H9 (cell line): ENCODE results near the gene NAA10. TPM values are rescaled to one million over a fixed set of nuclear protein-coding genes. Genes with fewer than 3 reads are reported as not detected.

Experiments used
- DNase-seq: peaks from one replicate; pipeline ENCODE4 v3.0.0-alpha.2; 2017
- H2AFZ ChIP-seq: one replicate; pipeline ENCODE4 v1.6.1; 2013; ENCODE audit warnings: mild to moderate bottlenecking, low read length, control low read depth, moderate library complexity
- H2AK5ac ChIP-seq: 2 replicates; pipeline ENCODE4 v1.6.1; 2013; ENCODE audit warnings: low read length, control low read depth, mixed read lengths; ENCODE audit not compliant: insufficient read length
- H2BK120ac ChIP-seq: one replicate; pipeline ENCODE4 v1.6.1; 2013; ENCODE audit warnings: low read depth, mild to moderate bottlenecking, low read length, control low read depth, inconsistent platforms; ENCODE audit not compliant: poor library complexity, severe bottlenecking
- H2BK12ac ChIP-seq: 2 replicates; pipeline ENCODE4 v1.6.1; 2013; ENCODE audit warnings: low read length, control low read depth, mixed read lengths, low read depth; ENCODE audit not compliant: insufficient read length
- H2BK15ac ChIP-seq: 2 replicates; pipeline ENCODE4 v1.6.1; 2013; ENCODE audit warnings: low read depth, low read length, control low read depth
- H2BK20ac ChIP-seq: one replicate; pipeline ENCODE4 v1.6.1; 2013; ENCODE audit warnings: low read depth, mild to moderate bottlenecking, low read length, control low read depth, inconsistent platforms; ENCODE audit not compliant: poor library complexity, severe bottlenecking
- H2BK5ac ChIP-seq: 2 replicates; pipeline ENCODE4 v1.6.1; 2013; ENCODE audit warnings: low read length, control low read depth, mixed read lengths; ENCODE audit not compliant: insufficient read length
- H3K14ac ChIP-seq: 2 replicates; pipeline ENCODE4 v1.6.1; 2013; ENCODE audit warnings: low read length, control low read depth; ENCODE audit not compliant: insufficient read depth
- H3K18ac ChIP-seq: 2 replicates; pipeline ENCODE4 v1.6.1; 2013; ENCODE audit warnings: low read depth, mild to moderate bottlenecking, mixed read lengths, low read length, control low read depth; ENCODE audit not compliant: insufficient read length
- H3K23ac ChIP-seq: 2 replicates; pipeline ENCODE4 v1.6.1; 2013; ENCODE audit warnings: low read length, control low read depth, mixed read lengths, low read depth; ENCODE audit not compliant: insufficient read length
- H3K23me2 ChIP-seq: 2 replicates; pipeline ENCODE4 v1.6.1; 2013; ENCODE audit warnings: low read depth, mild to moderate bottlenecking, mixed read lengths, low read length, control low read depth; ENCODE audit not compliant: insufficient read length, poor library complexity, severe bottlenecking
- H3K27ac ChIP-seq: 2 replicates; pipeline ENCODE4 v1.5.1; 2013; ENCODE audit warnings: low read length, control low read depth, mixed read lengths, low read depth; ENCODE audit not compliant: insufficient read length
- H3K27me3 ChIP-seq: 2 replicates; pipeline ENCODE4 v1.6.1; 2013; ENCODE audit warnings: low read length, control low read depth, inconsistent platforms; ENCODE audit not compliant: insufficient read depth
- H3K4ac ChIP-seq: 2 replicates; pipeline ENCODE4 v1.6.1; 2013; ENCODE audit warnings: low read depth, mild to moderate bottlenecking, control low read depth, inconsistent platforms, low read length, moderate library complexity
- H3K4me1 ChIP-seq: 2 replicates; pipeline ENCODE4 v1.6.1; 2013; ENCODE audit warnings: low read length, control low read depth, inconsistent platforms; ENCODE audit not compliant: insufficient read depth
- H3K4me2 ChIP-seq: 2 replicates; pipeline ENCODE4 v1.6.1; 2013; ENCODE audit warnings: low read length, control low read depth, mixed read lengths; ENCODE audit not compliant: insufficient read length, insufficient read depth
- H3K56ac ChIP-seq: 2 replicates; pipeline ENCODE4 v1.6.1; 2013; ENCODE audit warnings: low read depth, mild to moderate bottlenecking, mixed read lengths, low read length, control low read depth; ENCODE audit not compliant: insufficient read length
- H3K79me1 ChIP-seq: 2 replicates; pipeline ENCODE4 v1.6.1; 2013; ENCODE audit warnings: low read depth, mild to moderate bottlenecking, moderate library complexity, low read length, control low read depth, inconsistent platforms; ENCODE audit not compliant: insufficient read depth, poor library complexity, severe bottlenecking
- H3K79me2 ChIP-seq: 2 replicates; pipeline ENCODE4 v1.6.1; 2013; ENCODE audit warnings: low read length, control low read depth, inconsistent platforms; ENCODE audit not compliant: insufficient read depth
- H3K9ac ChIP-seq: 2 replicates; pipeline ENCODE4 v1.6.1; 2013; ENCODE audit warnings: low read length, control low read depth, mixed read lengths; ENCODE audit not compliant: insufficient read length; ENCODE audit errors: extremely low read depth
- H3K9me3 ChIP-seq: one replicate; pipeline ENCODE4 v1.6.1; 2013; ENCODE audit warnings: low read depth, low read length, inconsistent platforms; ENCODE audit not compliant: control insufficient read depth
- H3T11ph ChIP-seq: one replicate; pipeline ENCODE4 v1.6.1; 2013; ENCODE audit warnings: mild to moderate bottlenecking, low read length, control low read depth, inconsistent platforms
- H4K20me1 ChIP-seq: one replicate; pipeline ENCODE4 v1.6.1; 2013; ENCODE audit not compliant: control insufficient read depth, insufficient read length, insufficient read depth
- H4K5ac ChIP-seq: 2 replicates; pipeline ENCODE4 v1.6.1; 2013; ENCODE audit warnings: low read depth, mild to moderate bottlenecking, mixed read lengths, low read length, control low read depth; ENCODE audit not compliant: insufficient read length
- H4K8ac ChIP-seq: replicated peaks from 2 replicates; pipeline ENCODE4 v1.6.1; 2013; ENCODE audit warnings: low read length, control low read depth, mixed read lengths, low read depth; ENCODE audit not compliant: insufficient read length
- H4K91ac ChIP-seq: 2 replicates; pipeline ENCODE4 v1.6.1; 2013; ENCODE audit warnings: low read depth, mild to moderate bottlenecking, moderate library complexity, mixed read lengths, low read length, control low read depth; ENCODE audit not compliant: insufficient read length
- H3K27ac Mint-ChIP-seq, 3 experiments: 2 replicates in 2 of 3; 3 replicates in 1 of 3; pipeline ENCODE4 v1.8.0; 2020 to 2021; ENCODE audit warnings: mixed read lengths in 3 of 3, mild to moderate bottlenecking in 1 of 3, moderate library complexity in 1 of 3
- H3K27me3 Mint-ChIP-seq: 2 replicates; pipeline ENCODE4 v1.8.0; 2021; ENCODE audit warnings: low read depth, mild to moderate bottlenecking, moderate library complexity, mixed read lengths
- H3K36me3 Mint-ChIP-seq, 3 experiments: 2 replicates in 2 of 3; 3 replicates in 1 of 3; pipeline ENCODE4 v1.8.0; 2020 to 2021; ENCODE audit warnings: low read depth in 3 of 3, mixed read lengths in 3 of 3; ENCODE audit not compliant: insufficient read depth in 1 of 3
- H3K4me1 Mint-ChIP-seq, 2 experiments: 2 replicates each; pipeline ENCODE4 v1.8.0; 2020; ENCODE audit warnings: mixed read lengths in 2 of 2
- H3K4me3 Mint-ChIP-seq, 2 experiments: 2 replicates in 1 of 2; 3 replicates in 1 of 2; pipeline ENCODE4 v1.8.0; 2020 to 2021; ENCODE audit warnings: mild to moderate bottlenecking in 2 of 2, mixed read lengths in 2 of 2, moderate library complexity in 1 of 2
- H3K9me3 Mint-ChIP-seq, 2 experiments: 2 replicates in 1 of 2; 3 replicates in 1 of 2; pipeline ENCODE4 v1.8.0; 2020; ENCODE audit warnings: mild to moderate bottlenecking in 2 of 2, mixed read lengths in 2 of 2, moderate library complexity in 1 of 2
- CTCF ChIP-seq: fragments of 200-600 bp; sonication (generic); conservative IDR thresholded peaks from 3 replicates; pipeline ENCODE4 v1.8.0; 2021; ENCODE audit warnings: antibody characterized with exemption, mild to moderate bottlenecking
- WGBS: extraction: QIAGEN DNeasy Blood & Tissue Kit; methylation state at CpG from one replicate; pipeline ENCODE4 v1.1.7; 2013; ENCODE audit warnings: missing lambda C conversion rate, low lambda C conversion rate, mixed read lengths; ENCODE audit not compliant: insufficient read length; ENCODE audit errors: extremely low coverage; 5-methylcytosine and 5-hydroxymethylcytosine counted together
- total RNA-seq: library from RNA; stranded (reverse); gene quantifications from 2 replicates; pipeline ENCODE4 v1.2.1, GENCODE V29; 2021

Gene NAA10
- total RNA-seq, 1 experiment from 2014 or later: 101 TPM

GRCh38 chrX:153880440-153880815 lies 54.4 kb downstream of the NAA10 start:
- no peak overlapping the region for H3K18ac ChIP-seq
- H3K4me2 ChIP-seq: no peak overlapping the region
- no peak overlapping the region for H3K56ac ChIP-seq
- no CpG with 5 or more reads among the region's 6 CpGs for WGBS
- peaks cover 29% of the 10 kb centered on the region for H3K27me3 Mint-ChIP-seq
- H3K27me3 ChIP-seq: no peaks in the 10 kb centered on the region
- no peak overlapping the region for H3K14ac ChIP-seq
- peaks cover 9 to 14% (median 10%) of the 10 kb centered on the region in 3 experiments; a peak in 6 of 7 replicates for H3K36me3 Mint-ChIP-seq
- no peak overlapping the region for H3K23ac ChIP-seq
- H2BK5ac ChIP-seq: no peak overlapping the region
- H3K79me2 ChIP-seq: no peaks in the 10 kb centered on the region
- H4K20me1 ChIP-seq: no peaks in the 10 kb centered on the region
- no peak overlapping the region for H2BK12ac ChIP-seq
- no peak overlapping the region for H3K4ac ChIP-seq
- no peaks in the 10 kb centered on the region for H3K79me1 ChIP-seq
- H3K4me3 Mint-ChIP-seq: no peak overlapping the region; a peak in 1 of 5 replicates
- H3K9ac ChIP-seq: no peak overlapping the region
- H3K4me1 Mint-ChIP-seq: peaks cover 33 to 61% of the 10 kb centered on the region in 2 experiments
- no peak overlapping the region for H2BK20ac ChIP-seq
- no peak overlapping the region for H2BK15ac ChIP-seq
- H2BK120ac ChIP-seq: no peak overlapping the region
- no peaks in the 10 kb centered on the region; the same call in none of the 2 replicates for H3K4me1 ChIP-seq
- H2AK5ac ChIP-seq: no peak overlapping the region
- no peak overlapping the region for H4K5ac ChIP-seq
- H3K23me2 ChIP-seq: peaks cover 3% of the 10 kb centered on the region
- H3K9me3 ChIP-seq: no peaks in the 10 kb centered on the region
- H4K8ac ChIP-seq: no peak overlapping the region
- peaks cover 55 to 72% of the 10 kb centered on the region in 2 experiments for H3K9me3 Mint-ChIP-seq
- no peak overlapping the region for H3K27ac Mint-ChIP-seq
- no peak for DNase-seq
- no peak overlapping the region for H3T11ph ChIP-seq
- no peak overlapping the region for H2AFZ ChIP-seq
- no peak overlapping the region for H3K27ac ChIP-seq
- TF ChIP-seq CTCF: no peak
- H4K91ac ChIP-seq: no peak overlapping the region
